OCI-LY7 (cell line): ENCODE data around the gene CEMIP2. TPM values are rescaled to one million over a fixed set of nuclear protein-coding genes. Genes with fewer than 3 reads are reported as not detected.
"Not testable (repeated sequence)": the region's sequence is repeated elsewhere in the genome, so short reads cannot be mapped to it uniquely, and the experiment has no call there.

Source experiments
- BruUV-seq: library from RNA; stranded (reverse); fragments of 400-500 nt; replicated peaks from 2 replicates; lab custom pipeline; 2021; lab: Mats Ljungman, UMichigan
- CTCF ChIA-PET: fragments of 300-600 bp; sonication (Branson Sonifier 250); formaldehyde crosslinking; loops from one replicate; lab custom pipeline; 2022; ENCODE audit warnings: antibody characterized with exemption; ENCODE audit not compliant: unreplicated experiment; lab: Charles Lee
- POLR2A ChIA-PET: fragments of 300-600 bp; sonication (Branson Sonifier 250); formaldehyde crosslinking; loops from one replicate; lab custom pipeline; 2022; ENCODE audit warnings: antibody characterized with exemption; lab: Charles Lee
- DNase-seq: peaks from one replicate; pipeline ENCODE4 v3.0.0-alpha.2; 2015; ENCODE audit warnings: low spot score
- H2AFZ ChIP-seq: fragments of 200-600 bp; sonication (generic), shearing (Covaris generic); 2 replicates; pipeline ENCODE4 v1.6.1; 2014; ENCODE audit warnings: mild to moderate bottlenecking, antibody characterized with exemption, low read length, moderate library complexity
- H3K27ac ChIP-seq: fragments of 200-600 bp; sonication (generic); 2 replicates; pipeline ENCODE4 v1.5.1; 2014; ENCODE audit warnings: mixed run types, low read depth, mild to moderate bottlenecking, moderate library complexity, low read length, inconsistent platforms; ENCODE audit not compliant: poor library complexity, severe bottlenecking
- H3K36me3 ChIP-seq: fragments of 200-600 bp; sonication (generic); 2 replicates; pipeline ENCODE4 v1.6.1; 2014; ENCODE audit warnings: mild to moderate bottlenecking, antibody characterized with exemption, low read length, moderate library complexity, mixed read lengths; ENCODE audit not compliant: insufficient read depth
- H3K4me1 ChIP-seq: fragments of 200-600 bp; sonication (generic); 2 replicates; pipeline ENCODE4 v1.5.1; 2014; ENCODE audit warnings: mild to moderate bottlenecking, low read length; ENCODE audit not compliant: insufficient read depth, poor library complexity, severe bottlenecking
- H3K4me2 ChIP-seq: fragments of 200-600 bp; sonication (generic); 2 replicates; pipeline ENCODE4 v1.6.1; 2014; ENCODE audit warnings: mild to moderate bottlenecking, low read length
- H3K4me3 ChIP-seq: fragments of 200-600 bp; sonication (generic); 2 replicates; pipeline ENCODE4 v1.5.1; 2014; ENCODE audit warnings: mild to moderate bottlenecking, low read depth, low read length; ENCODE audit not compliant: poor library complexity, severe bottlenecking
- H3K79me2 ChIP-seq: fragments of 200-600 bp; sonication (generic); 2 replicates; pipeline ENCODE4 v1.6.1; 2016; ENCODE audit warnings: low read depth, mild to moderate bottlenecking, low read length, moderate library complexity, mixed read lengths; ENCODE audit not compliant: insufficient read depth
- H3K9me2 ChIP-seq: fragments of 200-600 bp; sonication (generic); 2 replicates; pipeline ENCODE4 v1.6.1; 2016; ENCODE audit warnings: mild to moderate bottlenecking, low read length, mixed read lengths; ENCODE audit not compliant: insufficient read depth
- H3K9me3 ChIP-seq: fragments of 200-600 bp; sonication (generic); 2 replicates; pipeline ENCODE4 v1.6.1; 2014; ENCODE audit warnings: mild to moderate bottlenecking, mixed run types, low read length, mixed read lengths
- H4K20me1 ChIP-seq: fragments of 200-600 bp; sonication (generic); 2 replicates; pipeline ENCODE4 v1.6.1; 2014; ENCODE audit warnings: mild to moderate bottlenecking, antibody characterized with exemption, low read length, moderate library complexity, mixed read lengths; ENCODE audit not compliant: insufficient read depth
- CTCF ChIP-seq: fragments of 200-600 bp; sonication (generic); conservative IDR thresholded peaks from 2 replicates; pipeline ENCODE4 v1.5.1; 2014; ENCODE audit warnings: mild to moderate bottlenecking, antibody characterized with exemption, low read length, moderate library complexity, mixed read lengths
- EZH2phosphoT487 ChIP-seq: fragments of 200-600 bp; sonication (generic); IDR thresholded peaks from 2 replicates; pipeline ENCODE4 v1.6.1; 2018; ENCODE audit warnings: low read depth, borderline replicate concordance, mild to moderate bottlenecking, mixed run types, antibody characterized with exemption, low read length, moderate library complexity, mixed read lengths
- intact Hi-C: fragments of 100-400 bp; cut with micrococcal nuclease; formaldehyde crosslinking; loops from one replicate; pipeline ENCODE4 v1.10.0; 2022; ENCODE audit not compliant: unreplicated experiment
- total RNA-seq, 2 experiments: library from RNA; depleted of rRNA in 1 of 2; stranded (reverse); fragments of >200 nt in 1 of 2; shearing (Covaris generic) in 1 of 2; gene quantifications; 2 replicates each; pipeline ENCODE4 v1.2.3, GENCODE V29; 2014 to 2022

Gene CEMIP2
- total RNA-seq, 2 experiments from 2014 or later, result 1.8 to 4.8 TPM

DNA sequence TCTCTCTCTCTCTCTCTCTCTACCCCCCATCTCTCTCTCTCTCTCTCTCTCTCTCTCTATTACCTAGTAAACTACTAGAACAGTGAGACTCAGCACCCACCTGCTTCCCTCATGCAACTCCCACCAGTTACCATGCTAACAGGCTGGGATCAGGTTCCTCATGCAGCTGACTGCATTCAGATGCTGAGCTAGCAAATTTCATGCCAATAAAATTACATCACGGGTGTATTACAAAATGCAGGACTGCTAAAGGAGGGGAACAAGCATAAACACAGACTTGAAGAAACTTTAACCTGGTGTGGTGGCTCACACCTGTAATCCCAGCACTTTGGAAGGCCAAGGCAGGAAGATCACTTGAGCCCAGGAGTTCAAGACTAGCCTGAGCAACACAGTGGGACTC lies 76.0 kb downstream of the CEMIP2 start:
- Histone ChIP-seq H3K9me2 (no peaks in the 10 kb centered on the region), H4K20me1 (no peaks in the 10 kb centered on the region), H3K79me2 (no peaks in the 10 kb centered on the region), H3K4me3 (no peak overlapping the region), H3K36me3 (no peaks in the 10 kb centered on the region), H3K27ac (no peak overlapping the region), H2AFZ (no peak overlapping the region), H3K4me2 (no peak overlapping the region), H3K9me3 (no peaks in the 10 kb centered on the region), H3K4me1 (no peaks in the 10 kb centered on the region)
- POLR2A ChIA-PET, result no interaction called here
- CTCF ChIA-PET, result no interaction called here
- TF ChIP-seq CTCF, result no peak
- TF ChIP-seq EZH2phosphoT487, result no peak
- DNase-seq, result no peak
- BruUV-seq, result no TSS peak
- intact Hi-C loops, result no loop called here

DNA sequence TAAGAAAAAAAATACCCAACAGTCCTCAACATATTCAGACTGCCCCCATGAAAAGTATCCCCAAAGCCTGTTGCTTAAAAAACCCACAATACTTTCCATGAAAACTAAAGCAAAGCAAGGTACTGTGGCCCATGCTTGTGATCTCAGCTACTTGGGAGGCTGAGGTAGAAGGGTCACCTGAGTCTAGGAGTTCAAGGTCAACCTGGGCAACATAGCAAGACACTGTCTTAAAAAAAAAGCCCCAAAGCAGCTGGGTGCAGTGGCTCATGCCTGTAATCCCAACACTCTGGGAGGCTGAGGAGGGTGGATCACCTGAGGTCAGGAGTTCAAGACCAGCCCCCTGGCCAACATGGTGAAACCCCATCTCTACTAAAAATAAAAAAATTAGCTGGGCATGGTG lies 76.7 kb downstream of the CEMIP2 start:
- H4K20me1 ChIP-seq, H3K9me3 ChIP-seq, CTCF ChIA-PET, H3K4me1 ChIP-seq, H2AFZ ChIP-seq, H3K27ac ChIP-seq, H3K4me3 ChIP-seq, BruUV-seq, H3K36me3 ChIP-seq, POLR2A ChIA-PET, H3K4me2 ChIP-seq, H3K79me2 ChIP-seq, DNase-seq, intact Hi-C loops, H3K9me2 ChIP-seq: not testable (repeated sequence)

DNA sequence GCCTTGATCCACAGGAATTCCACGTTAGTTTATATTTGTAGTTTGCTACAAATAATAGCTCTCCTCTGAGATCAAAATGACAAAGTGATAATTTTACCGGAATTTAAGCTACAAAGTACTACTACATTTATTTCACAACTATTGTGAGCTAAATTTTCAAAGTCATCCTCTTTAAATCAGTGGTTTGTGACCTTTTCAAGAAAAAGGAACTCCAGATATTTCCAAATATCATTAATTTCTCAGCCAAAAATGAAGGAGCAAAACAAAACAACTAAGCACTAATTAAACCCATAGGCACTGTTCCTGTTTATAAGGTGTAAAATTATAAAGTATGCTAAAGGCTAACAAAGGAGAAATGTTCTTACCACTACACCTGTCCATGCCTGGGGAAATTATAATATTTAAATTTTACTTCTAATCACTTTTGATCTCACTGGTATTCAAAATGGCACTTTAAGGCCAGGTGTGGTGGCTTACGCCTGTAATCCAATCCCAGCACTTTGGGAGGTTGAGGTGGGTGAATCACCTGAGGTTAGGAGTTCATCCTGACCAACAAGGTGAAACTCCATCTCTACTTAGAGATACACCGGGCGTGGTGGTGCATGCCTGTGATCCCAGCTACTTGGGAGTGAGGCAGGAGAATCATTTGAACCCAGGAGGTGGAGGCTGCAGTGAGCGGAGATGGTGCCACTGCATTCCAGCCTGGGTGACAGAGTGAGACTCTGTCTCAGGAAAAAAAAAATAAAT lies 77.5 kb downstream of the CEMIP2 start:
- no peak overlapping the region for H3K27ac ChIP-seq
- H3K4me3 ChIP-seq, result no peak overlapping the region
- no peak for DNase-seq
- H3K36me3 ChIP-seq, result no peaks in the 10 kb centered on the region
- no peaks in the 10 kb centered on the region for H4K20me1 ChIP-seq
- ChIA-PET CTCF (no interaction called here), POLR2A (interaction anchor here (0.5 kb wide), 1 partner anchor 16 kb away, joined by 3 read pairs; no protein-coding TSS in a partner anchor)
- no peaks in the 10 kb centered on the region for H3K9me2 ChIP-seq
- no peaks in the 10 kb centered on the region for H3K4me1 ChIP-seq
- no TSS peak for BruUV-seq
- TF ChIP-seq EZH2phosphoT487, result no peak
- no peak for TF ChIP-seq CTCF
- H3K9me3 ChIP-seq, result no peaks in the 10 kb centered on the region
- intact Hi-C loops, result no loop called here
- no peaks in the 10 kb centered on the region for H3K79me2 ChIP-seq
- H3K4me2 ChIP-seq, result no peak overlapping the region
- H2AFZ ChIP-seq, result no peak overlapping the region
